ENCODE data around the gene PRKG1. TPM values are rescaled to one million over a fixed set of nuclear protein-coding genes. Genes with fewer than 3 reads are reported as not detected.

PRKG1 gene
- total RNA-seq, 1 donor: 19.5 TPM

DNA sequence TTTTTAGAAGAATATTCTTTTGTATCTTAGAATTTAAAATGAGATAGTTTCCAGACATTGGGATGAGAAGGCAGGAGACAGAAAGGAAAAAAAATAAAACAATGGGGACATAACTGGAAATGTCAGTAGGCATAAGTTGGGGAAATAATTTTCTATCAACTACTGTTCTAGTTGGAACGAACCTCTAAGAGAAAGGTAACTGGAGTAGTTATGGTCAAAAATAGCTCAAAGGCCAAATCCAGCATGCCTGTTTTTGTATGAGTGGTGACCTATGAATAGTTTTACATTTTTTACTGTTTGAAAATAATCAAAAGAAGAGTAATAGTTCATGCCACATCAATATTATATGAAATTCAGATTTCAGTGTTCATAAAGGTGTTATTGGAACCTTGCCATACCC lies 877.3 kb downstream of the PRKG1 start:
- Histone ChIP-seq H3K27ac (ENCODE audit: low read depth, low read length) (no peak overlapping the region), H3K4me3 (ENCODE audit: insufficient read depth, low read length) (no peak overlapping the region), H3K36me3 (ENCODE audit: insufficient read depth, low read length) (no peaks in the 10 kb centered on the region), H2AFZ (ENCODE audit: low read length) (no peak overlapping the region), H3K4me1 (ENCODE audit: insufficient read depth, low read length) (no peaks in the 10 kb centered on the region), H3K27me3 (ENCODE audit: insufficient read depth, low read length) (no peaks in the 10 kb centered on the region), H3K4me2 (ENCODE audit: insufficient read depth, low read length) (no peak overlapping the region), H4K20me1 (ENCODE audit: insufficient read depth, low read length) (no peaks in the 10 kb centered on the region), H3K9me3 (ENCODE audit: low read depth, low read length) (no peaks in the 10 kb centered on the region), H3K79me2 (ENCODE audit: insufficient read depth, low read length) (no peaks in the 10 kb centered on the region)
- no peak for DNase-seq (ENCODE audit: insufficient read length, low spot score, missing footprints)
- TF ChIP-seq, protein P1, sequence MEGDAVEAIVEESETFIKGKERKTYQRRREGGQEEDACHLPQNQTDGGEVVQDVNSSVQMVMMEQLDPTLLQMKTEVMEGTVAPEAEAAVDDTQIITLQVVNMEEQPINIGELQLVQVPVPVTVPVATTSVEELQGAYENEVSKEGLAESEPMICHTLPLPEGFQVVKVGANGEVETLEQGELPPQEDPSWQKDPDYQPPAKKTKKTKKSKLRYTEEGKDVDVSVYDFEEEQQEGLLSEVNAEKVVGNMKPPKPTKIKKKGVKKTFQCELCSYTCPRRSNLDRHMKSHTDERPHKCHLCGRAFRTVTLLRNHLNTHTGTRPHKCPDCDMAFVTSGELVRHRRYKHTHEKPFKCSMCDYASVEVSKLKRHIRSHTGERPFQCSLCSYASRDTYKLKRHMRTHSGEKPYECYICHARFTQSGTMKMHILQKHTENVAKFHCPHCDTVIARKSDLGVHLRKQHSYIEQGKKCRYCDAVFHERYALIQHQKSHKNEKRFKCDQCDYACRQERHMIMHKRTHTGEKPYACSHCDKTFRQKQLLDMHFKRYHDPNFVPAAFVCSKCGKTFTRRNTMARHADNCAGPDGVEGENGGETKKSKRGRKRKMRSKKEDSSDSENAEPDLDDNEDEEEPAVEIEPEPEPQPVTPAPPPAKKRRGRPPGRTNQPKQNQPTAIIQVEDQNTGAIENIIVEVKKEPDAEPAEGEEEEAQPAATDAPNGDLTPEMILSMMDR (IDR thresholded peaks at IDR 0.05; ENCODE audit: extremely low read depth, low read depth, low read length): no peak

DNA sequence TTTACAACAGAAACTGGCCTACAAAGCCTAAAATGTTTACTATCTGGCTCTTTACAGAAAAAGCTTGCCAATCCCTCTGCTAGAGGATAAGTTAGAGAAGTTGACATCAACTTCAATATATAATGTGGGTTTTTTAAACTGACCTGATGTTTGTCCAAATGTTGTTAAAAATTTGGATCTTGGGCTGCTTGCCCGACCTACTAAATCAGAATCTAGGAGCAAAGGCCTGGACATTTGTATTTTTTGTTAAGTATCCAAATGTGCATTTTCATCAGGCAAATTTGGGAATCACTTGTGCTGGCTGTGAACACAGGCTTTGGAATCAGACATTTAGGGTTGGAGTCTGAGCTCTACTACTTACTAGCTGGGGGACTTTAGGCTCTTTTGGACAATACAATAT lies 877.8 kb downstream of the PRKG1 start:
- Histone ChIP-seq H3K4me1 (ENCODE audit: insufficient read depth, low read length) (no peaks in the 10 kb centered on the region), H4K20me1 (ENCODE audit: insufficient read depth, low read length) (no peaks in the 10 kb centered on the region), H3K4me2 (ENCODE audit: insufficient read depth, low read length) (no peak overlapping the region), H2AFZ (ENCODE audit: low read length) (no peak overlapping the region), H3K4me3 (ENCODE audit: insufficient read depth, low read length) (no peak overlapping the region), H3K79me2 (ENCODE audit: insufficient read depth, low read length) (no peaks in the 10 kb centered on the region), H3K36me3 (ENCODE audit: insufficient read depth, low read length) (no peaks in the 10 kb centered on the region), H3K27me3 (ENCODE audit: insufficient read depth, low read length) (no peaks in the 10 kb centered on the region), H3K9me3 (ENCODE audit: low read depth, low read length) (no peaks in the 10 kb centered on the region), H3K27ac (ENCODE audit: low read depth, low read length) (no peak overlapping the region)
- TF ChIP-seq, protein P1 (IDR thresholded peaks at IDR 0.05; ENCODE audit: extremely low read depth, low read depth, low read length): no peak
- DNase-seq (ENCODE audit: insufficient read length, low spot score, missing footprints): peak; percentile 21

DNA sequence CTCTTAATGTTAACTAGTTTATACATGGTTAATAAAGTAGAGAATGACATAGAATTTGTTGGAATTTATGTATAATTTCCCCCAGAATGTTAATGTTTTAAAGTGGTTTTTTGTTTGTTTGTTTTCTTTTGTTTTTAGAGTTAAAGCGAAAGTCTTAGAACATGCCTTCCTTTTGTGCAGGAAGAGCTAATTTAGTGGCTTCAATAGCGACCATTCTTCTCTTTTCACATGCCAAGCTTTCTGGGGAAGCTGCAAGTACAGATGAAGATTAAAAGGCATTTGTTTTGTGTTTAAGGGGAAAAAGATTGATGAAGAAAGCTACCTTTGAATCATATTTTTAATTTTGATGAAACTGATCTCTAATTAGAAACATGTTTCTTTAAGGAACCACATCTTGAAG lies 881.4 kb downstream of the PRKG1 start:
- Histone ChIP-seq H3K4me1 (ENCODE audit: insufficient read depth, low read length) (no peaks in the 10 kb centered on the region), H3K36me3 (ENCODE audit: insufficient read depth, low read length) (no peaks in the 10 kb centered on the region), H2AFZ (ENCODE audit: low read length) (no peak overlapping the region), H3K27ac (ENCODE audit: low read depth, low read length) (no peak overlapping the region), H3K4me2 (ENCODE audit: insufficient read depth, low read length) (no peak overlapping the region), H4K20me1 (ENCODE audit: insufficient read depth, low read length) (no peaks in the 10 kb centered on the region), H3K9me3 (ENCODE audit: low read depth, low read length) (no peaks in the 10 kb centered on the region), H3K79me2 (ENCODE audit: insufficient read depth, low read length) (no peaks in the 10 kb centered on the region), H3K27me3 (ENCODE audit: insufficient read depth, low read length) (peaks cover 2% of the 10 kb centered on the region), H3K4me3 (ENCODE audit: insufficient read depth, low read length) (no peak overlapping the region)
- TF ChIP-seq, protein P1 (IDR thresholded peaks at IDR 0.05; ENCODE audit: extremely low read depth, low read depth, low read length): no peak
- DNase-seq (ENCODE audit: insufficient read length, low spot score, missing footprints): no peak

DNA sequence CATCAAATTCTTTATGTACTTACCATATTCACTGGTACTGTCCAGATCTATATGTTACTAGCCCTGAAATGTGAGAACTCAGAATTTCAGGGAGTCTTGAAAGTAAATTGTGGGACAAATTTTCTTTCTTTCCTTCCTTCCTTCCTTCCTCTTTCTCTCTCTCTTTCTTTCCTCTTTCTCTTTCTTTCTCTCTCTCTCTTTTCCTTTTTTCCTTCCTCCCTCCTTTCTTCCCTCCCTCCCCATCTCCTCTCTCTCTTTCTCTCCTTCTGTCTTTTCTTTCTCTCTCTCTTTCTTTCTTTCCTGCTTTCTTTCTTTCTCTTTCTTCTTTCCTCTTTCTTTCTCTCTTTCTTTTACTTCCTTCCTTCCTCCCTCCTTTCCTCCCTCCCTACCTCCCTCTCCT lies 882.5 kb downstream of the PRKG1 start:
- Histone ChIP-seq H3K4me2 (ENCODE audit: insufficient read depth, low read length) (no peak overlapping the region), H2AFZ (ENCODE audit: low read length) (no peak overlapping the region), H3K27ac (ENCODE audit: low read depth, low read length) (no peak overlapping the region), H3K9me3 (ENCODE audit: low read depth, low read length) (no peaks in the 10 kb centered on the region), H3K4me1 (ENCODE audit: insufficient read depth, low read length) (no peaks in the 10 kb centered on the region), H3K4me3 (ENCODE audit: insufficient read depth, low read length) (no peak overlapping the region), H3K79me2 (ENCODE audit: insufficient read depth, low read length) (no peaks in the 10 kb centered on the region), H3K36me3 (ENCODE audit: insufficient read depth, low read length) (no peaks in the 10 kb centered on the region), H3K27me3 (ENCODE audit: insufficient read depth, low read length) (peaks cover 2% of the 10 kb centered on the region), H4K20me1 (ENCODE audit: insufficient read depth, low read length) (no peaks in the 10 kb centered on the region)
- no peak for DNase-seq (ENCODE audit: insufficient read length, low spot score, missing footprints)
- TF ChIP-seq, protein P1 (IDR thresholded peaks at IDR 0.05; ENCODE audit: extremely low read depth, low read depth, low read length): no peak
